Fibroblast of skin of back (primary cell): ENCODE measurements around the gene RNF212.
A peak's percentile ranks its signal among the peaks of the same experiment; 100 is the strongest.

ENCODE experiments used
- DNase-seq: peaks from one replicate; pipeline ENCODE4 v3.0.0-alpha.2; 2013

The RNF212 gene

GRCh38 chr4:1087371-1087770, 26.0 kb downstream of the RNF212 start:
- no peak for DNase-seq

- DNase-seq: no peak
Observed at GRCh38 chr4:1086011-1086410, 27.4 kb downstream of the RNF212 start.

- DNase-seq: no peak
Observed at GRCh38 chr4:1085404-1085799, 28.0 kb downstream of the RNF212 start.

GRCh38 chr4:1084796-1085403, 28.5 kb downstream of the RNF212 start:
- no peak for DNase-seq

- DNase-seq: no peak
Observed at GRCh38 chr4:1084394-1084793, 29.0 kb downstream of the RNF212 start.

- peak; percentile 59 for DNase-seq
Observed at GRCh38 chr4:1082215-1083182, 30.9 kb downstream of the RNF212 start.

GRCh38 chr4:1081689-1082040, 31.7 kb downstream of the RNF212 start:
- DNase-seq: no peak

GRCh38 chr4:1080961-1081688, 32.2 kb downstream of the RNF212 start:
- DNase-seq: no peak

- no peak for DNase-seq
Observed at GRCh38 chr4:1080432-1080831, 32.9 kb downstream of the RNF212 start.

- DNase-seq: no peak
Observed at GRCh38 chr4:1079711-1080265, 33.6 kb downstream of the RNF212 start.

- no peak for DNase-seq
Observed at GRCh38 chr4:1078490-1078889, 34.9 kb downstream of the RNF212 start.

GRCh38 chr4:1077711-1078477, 35.5 kb downstream of the RNF212 start:
- DNase-seq: no peak

- DNase-seq: no peak
Observed at GRCh38 chr4:1075809-1076699, 37.3 kb downstream of the RNF212 start.

GRCh38 chr4:1075225-1075624, 38.1 kb downstream of the RNF212 start:
- DNase-seq: no peak

- no peak for DNase-seq
Observed at GRCh38 chr4:1074077-1074476, 39.3 kb downstream of the RNF212 start.

GRCh38 chr4:1072830-1073446, 40.4 kb downstream of the RNF212 start:
- DNase-seq: peak; percentile 61

GRCh38 chr4:1069394-1069793, 44.0 kb downstream of the RNF212 start:
- DNase-seq: no peak

GRCh38 chr4:1065732-1066131, 47.6 kb downstream of the RNF212 start:
- no peak for DNase-seq

GRCh38 chr4:1062419-1062818, 50.9 kb downstream of the RNF212 start:
- DNase-seq: no peak

GRCh38 chr4:1061760-1062159, 51.6 kb downstream of the RNF212 start:
- DNase-seq: no peak
